Heart left ventricle (tissue), 16 donors: ENCODE results near the gene KLF5. TPM values are rescaled to one million over a fixed set of nuclear protein-coding genes. Genes with fewer than 3 reads are reported as not detected.

ENCODE experiments used
- ATAC-seq, 4 donors: fragments of 200-7000 bp; cut with Tn5 transposase; one replicate each; pipeline ENCODE4 v1.9.1; 2020 to 2022; ENCODE audit warnings: moderate library complexity in 4 of 4, mild to moderate bottlenecking in 3 of 4, moderate number of reproducible peaks in 1 of 4
- DNase-seq, 5 donors: peaks; one replicate each; pipeline ENCODE4 v3.0.0-alpha.2; 2020
- H3K27ac ChIP-seq, 12 donors: fragments of 200-600 bp; sonication (generic) in 4 of 12; one replicate each; pipeline versions ENCODE4 v1.5.0 to v1.8.0; 2016 to 2022; ENCODE audit warnings: mild to moderate bottlenecking in 2 of 12
- H3K27me3 ChIP-seq, 9 donors: fragments of 200-600 bp; sonication (generic) in 2 of 9; one replicate each; pipeline versions ENCODE4 v1.5.1 to v1.8.0; 2016 to 2022; ENCODE audit warnings: mild to moderate bottlenecking in 3 of 9
- H3K36me3 ChIP-seq, 9 donors: fragments of 200-600 bp; sonication (generic) in 2 of 9; one replicate each; pipeline versions ENCODE4 v1.5.0 to v1.8.0; 2018 to 2022; ENCODE audit warnings: mild to moderate bottlenecking in 2 of 9
- H3K4me1 ChIP-seq, 12 donors: fragments of 200-600 bp; sonication (generic) in 4 of 12; one replicate each; pipeline versions ENCODE4 v1.5.0 to v1.8.0; 2016 to 2022; ENCODE audit warnings: mild to moderate bottlenecking in 3 of 12
- H3K4me3 ChIP-seq, 12 donors: fragments of 200-600 bp; sonication (generic) in 4 of 12; one replicate each; pipeline versions ENCODE4 v1.5.0 to v1.8.0; 2017 to 2022; ENCODE audit warnings: mild to moderate bottlenecking in 9 of 12, moderate library complexity in 4 of 12
- H3K9me3 ChIP-seq, 12 donors: fragments of 200-600 bp; sonication (generic) in 4 of 12; one replicate each; pipeline versions ENCODE4 v1.5.0 to v1.8.0; 2016 to 2022; ENCODE audit warnings: mild to moderate bottlenecking in 1 of 12
- CTCF ChIP-seq, 12 donors: fragments of 200-600 bp; sonication (generic) in 4 of 12; IDR thresholded peaks; one replicate each; pipeline versions ENCODE4 v1.5.0 to v1.8.0; 2018 to 2022; ENCODE audit warnings: antibody characterized with exemption in 12 of 12, mild to moderate bottlenecking in 5 of 12
- POLR2A ChIP-seq, 2 donors: fragments of 450-650 bp; IDR thresholded peaks; one replicate each; pipeline ENCODE4 v1.6.1; 2017; ENCODE audit warnings: antibody characterized with exemption in 2 of 2, mild to moderate bottlenecking in 2 of 2, moderate library complexity in 2 of 2
- WGBS, 4 donors: extraction: QIAGEN DNeasy Blood & Tissue Kit in 2 of 4; methylation state at CpG; one replicate each; pipeline versions ENCODE4 v1.1.5 to v1.1.7; 2013 to 2018; 5-methylcytosine and 5-hydroxymethylcytosine counted together
- intact Hi-C, 10 donors: fragments of 100-400 bp; cut with DNase I; formaldehyde crosslinking; loops; one replicate each; pipeline versions ENCODE4 v1.11.1 to v1.14.2; 2022
- polyA plus RNA-seq, 2 donors: library from polyadenylated mRNA; stranded (reverse); fragments of 200-250 nt; gene quantifications; one replicate each; pipeline ENCODE4 v1.2.3, GENCODE V29; 2013
- total RNA-seq, 9 donors: library from RNA; depleted of rRNA in 2 of 9; stranded (reverse); fragments of >200 nt in 2 of 9; fragmentation: NEBNext Ultra II Directional in 3 of 9; extraction: Animal tissue kit (Norgen Biotek cat#: 25700) in 3 of 9; gene quantifications; one replicate each; pipeline versions ENCODE4 v1.1.0 to v1.2.4, GENCODE V29; 2016 to 2023
- donor health status: ischemic (EF 13 %, LVEDD 7.1; RV severe dilation, severe dysfunction).
- donor health status: healthy with polysubstance abuse.
- donor health status: DM: no; HTN: yes; CAD: no.
- donor health status: DM: no; HTN: no; CAD: no.
- donor health status: ischemic (EF 25% LVEDD 6.9; RV normal size, moderate dysfunction).
- donor health status: ischemic (EF 25% LVEDD 5.7; RV mildly dilated, moderate dysfunction).
- donor health status: healthy.
- donor health status: DM: yes; HTN: yes; CAD: no.
- donor health status: ischemic (EF 35%, LVEDD 5.7; RV mildly dilated, moderate dysfunction).
- donor health status: nonischemic (EF 11% LVEDD 7.7; RV severe dilation, severe dysfunction).
- donor health status: DM: yes; HTN: yes; CAD: no.
- donor health status: PGD.
- donor health status: ischemic (EF 29% LVEDD 5.4; RV normal size, mild dysfunction).
- donor health status: nonischemic (EF 23%, LVEDD 6.1; RV moderate dilation, normal function).

The KLF5 gene
- total and polyA plus RNA-seq, 11 donors = 0.64 to 6.9 (median 2.6) TPM

- WGBS, 4 donors = 95 to 98% (median 96%) methylated on average over 3 of the region's 3 CpGs
- H3K36me3 ChIP-seq = no peaks in the 10 kb centered on the region
- DNase-seq = no peak
- H3K4me1 ChIP-seq = no peaks in the 10 kb centered on the region
- TF ChIP-seq POLR2A (IDR thresholded peaks at IDR 0.05) (no peak), CTCF (IDR thresholded peaks at IDR 0.05) (no peak)
- no peak overlapping the region for H3K27ac ChIP-seq
- no peaks in the 10 kb centered on the region for H3K9me3 ChIP-seq
- H3K27me3 ChIP-seq = no peaks in the 10 kb centered on the region
- no peak overlapping the region for H3K4me3 ChIP-seq
- intact Hi-C loops = no loop called here
- ATAC-seq = no peak
Measured at GRCh38 chr13:73119612-73120011, 60.8 kb downstream of the KLF5 start.
